Skeletal muscle tissue (tissue), 4 donors: Measurements from ENCODE around the gene KIAA0513. TPM values are rescaled to one million over a fixed set of nuclear protein-coding genes. Genes with fewer than 3 reads are reported as not detected.

Experiments used
- H3K27ac ChIP-seq: one replicate; pipeline ENCODE4 v1.7.0; 2013; ENCODE audit warnings: mild to moderate bottlenecking, low read depth, low read length, inconsistent platforms
- H3K27me3 ChIP-seq, 3 donors: one replicate each; pipeline ENCODE4 v1.7.0; 2013; ENCODE audit warnings: low read length in 3 of 3; ENCODE audit not compliant: control insufficient read depth in 3 of 3, insufficient read depth in 3 of 3
- H3K36me3 ChIP-seq, 3 donors: one replicate each; pipeline ENCODE4 v1.7.0; 2013; ENCODE audit warnings: low read length in 3 of 3; ENCODE audit not compliant: control insufficient read depth in 3 of 3, insufficient read depth in 3 of 3
- H3K4me1 ChIP-seq, 3 donors: one replicate each; pipeline ENCODE4 v1.7.0; 2013; ENCODE audit warnings: low read length in 3 of 3, mild to moderate bottlenecking in 3 of 3; ENCODE audit not compliant: control insufficient read depth in 3 of 3, insufficient read depth in 3 of 3
- H3K4me3 ChIP-seq, 3 donors: one replicate each; pipeline ENCODE4 v1.7.0; 2013; ENCODE audit warnings: low read length in 3 of 3
- H3K9ac ChIP-seq, 3 donors: one replicate each; pipeline ENCODE4 v1.7.0; 2013; ENCODE audit warnings: low read length in 3 of 3, mild to moderate bottlenecking in 3 of 3, moderate library complexity in 2 of 3, low read depth in 1 of 3
- H3K9me3 ChIP-seq, 3 donors: one replicate each; pipeline ENCODE4 v1.7.0; 2013; ENCODE audit warnings: low read length in 3 of 3; ENCODE audit not compliant: control insufficient read depth in 3 of 3
- total RNA-seq: library from RNA; depleted of rRNA; stranded (reverse); fragments of >200 nt; gene quantifications from one replicate; pipeline ENCODE4 v1.2.3, GENCODE V29; 2014
- donor health status: Osteomylitis.

Gene KIAA0513
- total RNA-seq, 1 donor from 2014 or later = 5.7 TPM

DNA sequence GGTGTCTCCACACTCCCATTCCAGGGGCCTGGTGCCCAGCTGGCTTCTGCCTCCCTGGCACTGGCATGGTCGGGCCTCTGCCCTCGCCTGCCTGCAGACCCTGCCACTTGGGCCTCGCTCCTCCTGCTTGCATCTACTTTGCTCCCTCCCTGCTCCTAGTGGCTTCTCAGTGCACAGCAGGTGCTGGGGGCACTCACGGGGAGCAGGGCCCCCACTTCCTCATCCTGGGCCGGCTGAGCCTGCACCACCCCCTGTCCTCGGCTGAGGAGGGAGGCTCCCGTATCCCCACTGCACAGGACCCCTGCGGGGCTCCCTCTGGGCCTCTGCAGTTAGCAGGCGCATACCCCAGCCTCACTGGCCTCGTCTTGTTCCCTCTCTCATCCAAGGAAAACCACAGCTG, 49.4 kb downstream of the KIAA0513 start:
- Histone ChIP-seq H3K9me3 (no peaks in the 10 kb centered on the region), H3K9ac (no peak overlapping the region), H3K36me3 (peaks cover 11 to 25% (median 16%) of the 10 kb centered on the region in 3 donors), H3K4me3 (no peak overlapping the region), H3K4me1 (peaks cover 8 to 12% (median 9%) of the 10 kb centered on the region in 3 donors), H3K27me3 (no peaks in the 10 kb centered on the region), H3K27ac (no peak overlapping the region)

DNA sequence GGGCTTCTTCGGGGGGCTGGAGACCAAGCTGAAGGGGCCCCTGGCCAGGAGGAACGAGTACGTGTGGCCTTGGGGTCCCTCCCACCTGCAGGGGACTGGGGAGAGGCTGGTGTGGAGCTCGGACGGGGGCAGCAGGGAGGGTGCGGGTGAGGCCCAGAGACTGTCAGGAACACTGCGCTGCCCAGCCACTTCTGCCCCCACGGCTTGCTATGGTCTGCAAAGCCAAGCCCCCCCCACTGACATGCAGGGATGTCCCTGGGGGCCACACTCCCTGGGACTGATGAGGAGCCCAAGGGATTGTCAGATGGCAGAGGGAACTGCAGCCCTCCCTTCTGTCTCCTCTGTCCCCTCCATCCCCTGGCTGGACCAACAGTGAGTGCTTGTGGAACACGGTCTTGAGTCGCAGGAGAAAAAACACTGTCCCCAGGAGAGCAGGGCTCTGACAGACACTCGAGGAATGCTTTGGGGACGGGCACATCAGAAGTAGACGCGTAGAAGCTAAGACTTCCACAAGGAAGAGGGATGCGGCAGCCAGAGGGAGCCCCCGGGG, 50.1 kb downstream of the KIAA0513 start:
- no peak overlapping the region for H3K4me3 ChIP-seq
- H3K9ac ChIP-seq = no peak overlapping the region
- H3K36me3 ChIP-seq = peaks cover 11 to 25% (median 16%) of the 10 kb centered on the region in 3 donors
- no peak overlapping the region for H3K27ac ChIP-seq
- H3K27me3 ChIP-seq = no peaks in the 10 kb centered on the region
- H3K4me1 ChIP-seq = peaks cover 6 to 15% (median 7%) of the 10 kb centered on the region in 3 donors
- H3K9me3 ChIP-seq = no peaks in the 10 kb centered on the region

DNA sequence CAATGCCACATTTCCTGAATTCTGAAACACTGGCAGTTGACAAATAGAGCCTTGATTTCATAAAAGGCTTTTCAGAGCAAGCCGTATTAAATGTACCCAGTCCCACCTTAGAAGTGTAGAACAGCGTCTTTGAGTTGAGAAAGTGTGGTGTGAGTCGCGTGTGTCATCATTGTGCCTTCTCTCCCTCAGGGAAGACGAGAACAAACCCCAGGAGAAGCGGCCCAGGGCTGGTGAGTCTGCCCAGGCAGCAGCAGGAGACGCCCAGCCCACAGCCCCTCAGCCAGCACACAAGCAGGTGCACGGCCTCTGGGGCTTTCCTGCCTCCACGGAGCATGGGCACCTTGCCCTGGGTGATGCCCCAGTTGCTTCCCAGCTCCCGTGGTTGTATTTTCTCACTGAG, 50.6 kb downstream of the KIAA0513 start:
- H3K9me3 ChIP-seq = no peaks in the 10 kb centered on the region
- no peak overlapping the region for H3K9ac ChIP-seq
- H3K36me3 ChIP-seq = peaks cover 11 to 25% (median 16%) of the 10 kb centered on the region in 3 donors
- H3K4me1 ChIP-seq = peaks cover 2 to 13% (median 3%) of the 10 kb centered on the region in 3 donors
- H3K27me3 ChIP-seq = no peaks in the 10 kb centered on the region
- no peak overlapping the region for H3K4me3 ChIP-seq
- no peak overlapping the region for H3K27ac ChIP-seq

DNA sequence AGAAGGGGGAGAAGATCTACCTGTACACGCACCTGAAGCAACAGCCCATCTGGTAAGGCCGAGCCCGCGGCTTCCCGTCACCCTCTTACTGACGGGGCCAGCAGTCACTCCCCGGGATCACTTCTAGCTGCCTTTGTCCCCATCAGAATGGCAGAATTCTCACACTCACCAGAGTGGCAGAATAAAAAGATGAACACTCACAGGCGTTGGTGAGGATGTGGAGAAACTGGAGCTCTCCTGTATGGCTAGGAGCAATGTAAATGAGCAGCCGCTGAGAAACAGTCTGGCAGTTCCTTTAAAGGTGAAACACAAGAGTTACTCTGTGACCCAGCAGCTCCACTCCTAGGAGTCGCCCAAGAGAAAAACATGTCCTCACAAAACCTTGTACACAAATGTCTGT, 51.4 kb downstream of the KIAA0513 start:
- Histone ChIP-seq H3K9me3 (no peaks in the 10 kb centered on the region), H3K27ac (no peak overlapping the region), H3K4me3 (no peak overlapping the region), H3K4me1 (peaks cover 0 to 17% (median 0%) of the 10 kb centered on the region in 3 donors), H3K9ac (no peak overlapping the region), H3K36me3 (peaks cover 11 to 25% (median 16%) of the 10 kb centered on the region in 3 donors), H3K27me3 (no peaks in the 10 kb centered on the region)

DNA sequence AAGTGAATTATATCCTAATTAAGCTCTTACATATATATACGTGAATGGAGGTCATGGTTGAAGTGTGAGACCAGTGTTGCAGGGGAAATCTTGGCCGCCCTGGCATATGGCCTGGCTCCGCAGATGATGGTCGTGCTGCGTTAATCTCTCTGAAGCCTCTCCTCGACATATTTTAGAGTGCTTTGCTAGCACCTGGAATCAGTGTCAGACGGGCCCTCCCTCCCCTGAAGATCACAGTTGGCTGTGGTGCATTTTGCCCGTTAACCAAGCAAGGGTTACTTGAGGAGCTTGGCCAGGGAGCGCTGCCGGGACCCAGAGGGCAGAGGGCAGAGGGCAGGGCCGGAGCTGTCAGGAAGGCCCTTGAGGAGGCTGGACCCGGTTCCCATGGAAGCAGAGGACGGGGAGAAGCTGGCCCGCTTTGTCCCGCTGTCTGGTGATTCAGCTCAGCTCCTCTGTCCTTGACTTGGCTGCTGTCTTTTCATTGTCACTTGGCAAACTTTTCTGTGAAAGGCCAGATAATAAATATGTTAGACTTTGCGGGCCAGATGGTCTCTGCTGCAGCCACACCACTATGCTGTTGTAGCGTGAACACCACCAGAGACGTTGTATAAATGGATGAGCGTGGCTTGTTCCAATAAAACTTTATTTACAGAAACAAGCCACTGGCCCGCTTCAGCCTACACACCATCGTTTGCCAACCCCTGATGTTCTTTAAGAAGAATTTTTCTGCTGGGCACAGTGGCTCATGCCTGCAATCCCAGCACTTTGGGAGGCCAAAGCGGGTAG, 52.4 kb downstream of the KIAA0513 start:
- H3K9me3 ChIP-seq = no peaks in the 10 kb centered on the region
- H3K27ac ChIP-seq = no peak overlapping the region
- peaks cover 0 to 18% (median 1%) of the 10 kb centered on the region in 3 donors for H3K4me1 ChIP-seq
- H3K36me3 ChIP-seq = peaks cover 11 to 25% (median 16%) of the 10 kb centered on the region in 3 donors
- no peak overlapping the region for H3K9ac ChIP-seq
- H3K27me3 ChIP-seq = no peaks in the 10 kb centered on the region
- no peak overlapping the region for H3K4me3 ChIP-seq

DNA sequence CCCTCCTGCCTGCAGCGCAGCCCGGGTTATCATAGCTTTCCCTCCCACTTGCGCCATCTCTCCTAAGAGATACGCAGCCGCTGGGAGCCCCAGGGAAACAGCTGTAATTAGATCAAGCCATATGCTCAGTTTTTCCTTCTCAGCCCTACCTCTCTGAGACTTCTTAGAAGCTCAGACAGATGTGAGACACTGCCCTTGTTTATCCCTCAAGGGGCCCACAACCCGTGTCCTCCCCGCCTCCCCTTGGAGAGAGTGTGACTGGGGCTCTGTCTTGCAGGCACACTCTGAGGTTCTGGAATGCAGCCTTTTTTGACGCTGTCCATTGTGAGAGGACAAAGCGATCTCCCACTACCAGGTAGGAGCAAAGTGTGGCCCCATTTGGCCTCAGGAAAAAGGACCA, 53.4 kb downstream of the KIAA0513 start:
- Histone ChIP-seq H3K9me3 (no peaks in the 10 kb centered on the region), H3K9ac (no peak overlapping the region), H3K36me3 (peaks cover 11 to 23% (median 16%) of the 10 kb centered on the region in 3 donors)

DNA sequence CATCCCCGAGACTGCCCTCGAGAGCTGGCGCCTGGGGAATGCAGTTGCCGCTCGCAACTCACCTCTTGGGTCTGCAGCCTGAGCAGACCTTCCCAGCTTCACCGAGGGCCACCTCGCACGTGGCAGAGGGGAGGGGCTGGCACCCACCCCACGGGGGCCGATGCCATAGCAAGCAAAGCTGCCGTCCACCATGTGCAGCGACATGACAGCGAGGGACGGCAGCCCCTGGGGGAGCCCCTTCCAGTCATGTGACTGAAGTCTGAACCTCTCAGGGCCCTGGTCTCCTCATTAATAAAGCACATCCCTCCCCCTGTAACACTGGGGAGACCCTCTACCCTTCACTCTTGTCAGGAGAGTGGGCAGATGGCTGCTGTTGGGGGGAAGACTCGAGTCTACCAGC, 54.2 kb downstream of the KIAA0513 start:
- H3K27ac ChIP-seq = no peak overlapping the region
- no peak overlapping the region for H3K9ac ChIP-seq
- H3K4me1 ChIP-seq = peaks cover 0 to 25% (median 8%) of the 10 kb centered on the region in 3 donors
- H3K9me3 ChIP-seq = no peaks in the 10 kb centered on the region
- peaks cover 11 to 19% (median 13%) of the 10 kb centered on the region in 3 donors for H3K36me3 ChIP-seq
- H3K4me3 ChIP-seq = no peak overlapping the region
- no peaks in the 10 kb centered on the region for H3K27me3 ChIP-seq

More for the DNA sequence above, 53.4 kb downstream of the KIAA0513 start:
- Histone ChIP-seq H3K4me1 (peaks cover 0 to 25% (median 8%) of the 10 kb centered on the region in 3 donors), H3K27ac (no peak overlapping the region), H3K4me3 (no peak overlapping the region), H3K27me3 (no peaks in the 10 kb centered on the region)

DNA sequence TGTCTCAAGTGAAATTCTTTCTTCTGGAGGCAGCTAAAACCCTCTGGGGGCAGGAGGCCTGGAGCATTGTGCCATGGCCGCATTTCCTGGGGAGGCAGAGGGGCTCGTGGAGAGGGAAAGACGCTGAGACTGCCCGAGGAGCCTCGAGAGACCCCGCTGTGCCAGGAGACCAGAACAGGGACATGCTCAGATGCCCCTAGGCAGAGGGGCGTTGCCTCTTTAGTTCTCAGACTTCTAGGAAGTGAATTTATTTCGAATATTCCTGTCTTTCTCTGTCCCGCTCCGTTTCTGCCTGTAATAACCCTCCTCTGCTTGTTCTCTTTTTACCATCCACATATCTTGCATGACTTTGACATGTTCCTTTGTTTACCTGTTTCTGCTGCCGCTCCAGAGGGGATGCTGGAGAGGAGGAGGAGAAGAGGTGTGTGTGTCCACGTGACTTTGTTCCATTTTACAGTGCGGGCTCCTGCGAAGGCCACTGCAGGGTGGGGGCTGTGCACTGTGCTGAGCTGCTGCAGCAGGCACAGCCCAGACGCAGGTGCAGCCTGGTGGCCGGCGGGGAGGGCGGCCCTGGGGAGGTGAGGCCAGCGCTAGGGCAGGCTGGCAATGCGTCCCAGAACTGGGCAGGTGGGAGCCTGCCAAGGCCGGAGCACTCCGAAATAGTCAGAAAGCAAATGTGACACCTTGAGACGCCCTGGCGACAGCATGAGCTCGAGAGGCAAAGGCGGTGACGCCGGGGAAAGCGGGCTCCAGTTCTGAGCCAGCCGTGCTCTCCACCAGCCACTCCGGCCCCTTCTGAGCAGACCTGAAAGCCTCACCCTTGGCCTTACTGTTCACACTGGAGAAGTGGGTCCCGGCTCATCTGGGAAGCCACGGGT, 54.8 kb downstream of the KIAA0513 start:
- Histone ChIP-seq H3K36me3 (peaks cover 11 to 19% (median 12%) of the 10 kb centered on the region in 3 donors), H3K9me3 (no peaks in the 10 kb centered on the region), H3K4me1 (peaks cover 0 to 25% (median 8%) of the 10 kb centered on the region in 3 donors), H3K4me3 (peak overlapping the region in 1 of 3 donors; percentile 14), H3K9ac (peak overlapping the region in 2 of 3 donors; percentile 23 to 45), H3K27me3 (no peaks in the 10 kb centered on the region), H3K27ac (no peak overlapping the region)

DNA sequence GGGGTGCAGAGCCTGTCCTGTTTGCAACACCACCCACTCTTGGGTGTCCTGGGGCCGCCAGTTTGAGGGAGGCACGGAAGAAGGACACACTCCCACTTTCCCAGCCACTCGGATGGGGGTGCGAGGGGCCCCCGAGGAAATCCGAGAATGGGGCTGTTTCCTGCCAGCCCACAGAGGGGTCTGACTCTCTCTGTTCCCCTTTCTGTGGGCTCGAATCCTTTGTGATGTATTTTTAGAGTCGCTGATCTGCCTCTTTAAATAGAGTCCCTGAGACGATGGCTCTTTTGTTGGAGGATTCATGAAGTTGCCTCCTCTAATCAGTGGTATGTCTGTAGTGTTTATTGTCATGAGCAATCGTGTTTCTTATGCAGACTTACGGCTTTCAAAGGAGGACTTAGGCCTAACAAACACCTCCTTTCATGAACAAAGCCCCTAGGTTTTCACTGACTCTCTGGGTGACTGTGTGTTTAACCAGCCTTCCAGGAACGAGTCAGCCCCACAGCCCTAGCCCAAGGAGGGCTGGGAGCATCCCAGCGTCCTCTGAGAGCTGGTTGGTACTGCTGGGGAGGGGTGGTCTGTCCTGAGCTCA, 55.5 kb downstream of the KIAA0513 start:
- H3K27ac ChIP-seq = no peak overlapping the region
- peaks cover 0 to 25% (median 8%) of the 10 kb centered on the region in 3 donors for H3K4me1 ChIP-seq
- no peaks in the 10 kb centered on the region for H3K9me3 ChIP-seq
- no peak overlapping the region for H3K4me3 ChIP-seq
- H3K9ac ChIP-seq = peak overlapping the region in 2 of 3 donors; percentile 23 to 45
- peaks cover 9 to 18% (median 11%) of the 10 kb centered on the region in 3 donors for H3K36me3 ChIP-seq
- no peaks in the 10 kb centered on the region for H3K27me3 ChIP-seq
